ENCODE results near the gene BCKDHA.

DNA sequence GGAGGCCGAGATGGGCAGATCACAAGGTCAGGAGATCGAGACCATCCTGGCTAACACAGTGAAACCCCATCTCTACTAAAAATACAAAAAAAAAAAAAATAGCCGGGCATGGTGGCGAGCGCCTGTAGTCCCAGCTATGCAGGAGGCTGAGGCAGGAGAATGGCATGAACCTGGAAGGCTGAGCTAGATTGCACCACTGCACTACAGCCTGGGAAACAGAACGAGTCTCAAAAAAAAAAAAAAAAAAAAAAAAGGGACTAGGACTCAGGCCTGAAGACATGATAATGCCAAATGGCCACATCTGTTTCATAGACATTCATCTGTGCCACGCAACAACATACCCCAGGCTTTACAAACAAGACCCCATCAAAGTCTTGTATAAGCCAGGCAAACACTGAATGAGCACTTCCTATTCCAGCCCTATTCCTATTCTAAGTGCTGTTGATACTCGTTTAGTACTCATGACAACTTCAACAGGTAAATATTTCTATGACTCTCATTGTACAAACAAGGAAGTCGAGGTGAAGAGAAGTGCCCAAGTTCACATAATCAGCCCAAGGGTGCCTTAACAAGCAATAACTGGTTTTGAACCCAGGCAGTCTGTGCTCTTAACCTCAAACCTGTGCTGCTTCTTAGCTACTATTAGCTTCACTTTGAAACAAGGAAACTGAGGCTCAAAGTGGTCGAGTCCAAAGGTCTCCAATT is 35.3 kb upstream of the BCKDHA start:
- TF ChIP-seq, protein P1, sequence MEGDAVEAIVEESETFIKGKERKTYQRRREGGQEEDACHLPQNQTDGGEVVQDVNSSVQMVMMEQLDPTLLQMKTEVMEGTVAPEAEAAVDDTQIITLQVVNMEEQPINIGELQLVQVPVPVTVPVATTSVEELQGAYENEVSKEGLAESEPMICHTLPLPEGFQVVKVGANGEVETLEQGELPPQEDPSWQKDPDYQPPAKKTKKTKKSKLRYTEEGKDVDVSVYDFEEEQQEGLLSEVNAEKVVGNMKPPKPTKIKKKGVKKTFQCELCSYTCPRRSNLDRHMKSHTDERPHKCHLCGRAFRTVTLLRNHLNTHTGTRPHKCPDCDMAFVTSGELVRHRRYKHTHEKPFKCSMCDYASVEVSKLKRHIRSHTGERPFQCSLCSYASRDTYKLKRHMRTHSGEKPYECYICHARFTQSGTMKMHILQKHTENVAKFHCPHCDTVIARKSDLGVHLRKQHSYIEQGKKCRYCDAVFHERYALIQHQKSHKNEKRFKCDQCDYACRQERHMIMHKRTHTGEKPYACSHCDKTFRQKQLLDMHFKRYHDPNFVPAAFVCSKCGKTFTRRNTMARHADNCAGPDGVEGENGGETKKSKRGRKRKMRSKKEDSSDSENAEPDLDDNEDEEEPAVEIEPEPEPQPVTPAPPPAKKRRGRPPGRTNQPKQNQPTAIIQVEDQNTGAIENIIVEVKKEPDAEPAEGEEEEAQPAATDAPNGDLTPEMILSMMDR (IDR thresholded peaks at IDR 0.05; ENCODE audit: low read depth, low read length) = no peak
- no peak for TF ChIP-seq POLR2A (IDR thresholded peaks at IDR 0.05; ENCODE audit: extremely low read depth, insufficient read length)
